Measurements from ENCODE around the gene CPA2.

GRCh38 chr7:130332259-130333053 is 65.8 kb downstream of the CPA2 start:
- TF ChIP-seq POLR2A (IDR thresholded peaks at IDR 0.05; ENCODE audit: low read depth, low read length) (no peak), TAF1 (IDR thresholded peaks at IDR 0.05; ENCODE audit: low read depth, low read length) (no peak), SPI1 (IDR thresholded peaks at IDR 0.05; ENCODE audit: low read depth, low read length) (no peak), POLR2AphosphoS5 (IDR thresholded peaks at IDR 0.05; ENCODE audit: low read depth, low read length) (no peak)
